Activated B cell treated with CpG ODN at 0.5 μM for 24 hours (primary cell): Measurements from ENCODE around the gene SLC22A5. TPM values are rescaled to one million over a fixed set of nuclear protein-coding genes. Genes with fewer than 3 reads are reported as not detected.
A peak's percentile ranks its signal among the peaks of the same experiment; 100 is the strongest.

ENCODE experiments used
- ATAC-seq: fragments of 200-7000 bp; cut with Tn5 transposase; one replicate; pipeline ENCODE4 v1.10.0; 2021; ENCODE audit warnings: low read depth, mild to moderate bottlenecking, moderate library complexity
- CTCF ChIA-PET: fragments of 350-600 bp; sonication (Branson Sonifier 250); formaldehyde crosslinking; loops from one replicate; lab custom pipeline; 2021; ENCODE audit warnings: antibody characterized with exemption; lab: Charles Lee
- POLR2A ChIA-PET: fragments of 350-600 bp; sonication (Branson Sonifier 250); formaldehyde crosslinking; loops from one replicate; lab custom pipeline; 2021; ENCODE audit warnings: antibody characterized with exemption; lab: Charles Lee
- DNase-seq: peaks from one replicate; pipeline ENCODE4 v3.0.0; 2022
- H3K27ac Mint-ChIP-seq: one replicate; pipeline ENCODE4 v1.8.0; 2020; ENCODE audit warnings: mixed read lengths
- H3K27me3 Mint-ChIP-seq: one replicate; pipeline ENCODE4 v1.8.0; 2021; ENCODE audit warnings: mixed read lengths
- H3K36me3 Mint-ChIP-seq: one replicate; pipeline ENCODE4 v1.8.0; 2021; ENCODE audit warnings: low read depth, mixed read lengths
- H3K4me1 Mint-ChIP-seq: one replicate; pipeline ENCODE4 v1.8.0; 2021; ENCODE audit warnings: mixed read lengths
- H3K4me3 Mint-ChIP-seq: one replicate; pipeline ENCODE4 v1.8.0; 2020; ENCODE audit warnings: mild to moderate bottlenecking, mixed read lengths
- H3K9me3 Mint-ChIP-seq: one replicate; pipeline ENCODE4 v1.8.0; 2020; ENCODE audit warnings: mixed read lengths
- CTCF ChIP-seq: fragments of 200-600 bp; IDR thresholded peaks from one replicate; pipeline ENCODE4 v1.8.0; 2022; ENCODE audit warnings: antibody characterized with exemption, mild to moderate bottlenecking
- intact Hi-C: fragments of 100-400 bp; cut with micrococcal nuclease; formaldehyde crosslinking; loops from one replicate; pipeline ENCODE4 v1.15.1; 2024
- total RNA-seq: library from RNA; stranded (reverse); gene quantifications from 2 replicates; pipeline ENCODE4 v1.2.3, GENCODE V29; 2022

The SLC22A5 gene
- total RNA-seq, 1 donor from 2014 or later, result 6.6 TPM

GRCh38 chr5:132421462-132421861 is 52.0 kb downstream of the SLC22A5 start:
- Mint-ChIP-seq H3K27ac (peak overlapping the region; percentile 90), H3K4me3 (peak overlapping the region; percentile 82), H3K36me3 (peaks cover 26% of the 10 kb centered on the region), H3K9me3 (no peaks in the 10 kb centered on the region), H3K4me1 (peaks cover 98% of the 10 kb centered on the region), H3K27me3 (no peaks in the 10 kb centered on the region)
- ATAC-seq (no peak), DNase-seq (no peak)
- POLR2A ChIA-PET, result interaction anchor here (1.5 to 11.6 kb wide), 10 partner anchors 10 to 79 kb away, joined by 6 to 461 read pairs (median 84); partner anchors contain the start of gene IRF1
- CTCF ChIA-PET, result interaction anchor here (1.4 to 1.7 kb wide), 6 partner anchors 11 to 84 kb away, joined by 3 to 39 read pairs (median 21); partner anchors contain the start of gene IRF1
- intact Hi-C loops, result loop anchor here (1.0 to 10.0 kb wide), 5 partner anchors 15 to 1513 kb away; no protein-coding TSS in a partner anchor
- no peak for TF ChIP-seq CTCF

DNA sequence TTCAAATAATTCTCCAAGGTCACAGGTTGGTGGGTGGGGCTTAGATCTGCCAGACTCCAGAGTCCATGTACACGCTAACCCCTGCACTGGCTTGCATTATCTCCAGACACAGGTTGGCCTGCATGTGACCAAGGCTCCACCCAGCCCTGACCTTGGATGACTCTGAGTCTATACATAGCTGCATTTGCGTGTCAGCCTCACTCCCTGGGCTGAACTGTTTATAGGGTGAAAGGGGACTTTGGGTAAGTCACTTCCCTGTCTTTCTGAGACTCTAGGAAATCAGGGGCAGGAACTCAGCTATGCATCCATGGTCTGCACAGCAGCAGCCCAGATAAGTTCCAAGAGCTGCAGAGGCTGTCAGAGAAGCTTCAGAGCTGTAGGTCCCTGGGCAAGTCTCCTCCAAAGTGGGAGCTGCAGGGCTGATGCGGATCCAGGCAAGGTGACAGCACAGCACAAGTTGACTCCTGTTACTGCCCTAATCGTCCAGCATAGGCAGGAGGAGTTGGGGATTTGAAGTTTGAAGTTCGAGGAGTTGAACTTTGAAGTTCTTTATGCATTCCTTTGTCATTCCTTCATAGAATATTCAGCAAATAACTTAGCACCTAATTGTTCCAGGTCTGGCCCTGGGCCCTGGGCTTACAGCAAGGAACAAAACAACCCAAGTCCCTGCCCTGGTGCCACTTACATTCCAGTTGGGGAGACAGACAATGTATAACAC is 53.4 kb downstream of the SLC22A5 start:
- ChIA-PET POLR2A (interaction anchor here (1.5 to 11.6 kb wide), 8 partner anchors 8 to 78 kb away, joined by 3 to 461 read pairs (median 64); partner anchors contain the start of gene IRF1), CTCF (interaction anchor here (1.2 to 6.1 kb wide), 5 partner anchors 8 to 77 kb away, joined by 3 to 43 read pairs (median 6); partner anchors contain the start of gene IRF1)
- ATAC-seq, result peak; percentile 30
- DNase-seq, result no peak
- peak overlapping the region; percentile 65 for H3K4me3 Mint-ChIP-seq
- H3K27ac Mint-ChIP-seq, result peak overlapping the region; percentile 90
- no peaks in the 10 kb centered on the region for H3K27me3 Mint-ChIP-seq
- H3K4me1 Mint-ChIP-seq, result peaks cover 98% of the 10 kb centered on the region
- no peak for TF ChIP-seq CTCF
- peaks cover 24% of the 10 kb centered on the region for H3K36me3 Mint-ChIP-seq
- H3K9me3 Mint-ChIP-seq, result no peaks in the 10 kb centered on the region
- intact Hi-C loops, result loop anchor here (10.0 kb wide), 1 partner anchor 1512 kb away; no protein-coding TSS in a partner anchor

GRCh38 chr5:132423438-132423898 is 54.0 kb downstream of the SLC22A5 start:
- DNase-seq, result no peak
- peaks cover 19% of the 10 kb centered on the region for H3K36me3 Mint-ChIP-seq
- POLR2A ChIA-PET, result interaction anchor here (1.2 to 11.6 kb wide), 10 partner anchors 9 to 77 kb away, joined by 3 to 461 read pairs (median 56); partner anchors contain the start of gene IRF1
- H3K9me3 Mint-ChIP-seq, result no peaks in the 10 kb centered on the region
- ATAC-seq, result no peak
- TF ChIP-seq CTCF, result no peak
- no peaks in the 10 kb centered on the region for H3K27me3 Mint-ChIP-seq
- CTCF ChIA-PET, result interaction anchor here (1.2 to 6.1 kb wide), 6 partner anchors 8 to 76 kb away, joined by 3 to 43 read pairs (median 5); partner anchors contain the start of gene IRF1
- no peak overlapping the region for H3K4me3 Mint-ChIP-seq
- peak overlapping the region; percentile 90 for H3K27ac Mint-ChIP-seq
- intact Hi-C loops, result loop anchor here (10.0 kb wide), 1 partner anchor 1511 kb away; no protein-coding TSS in a partner anchor
- peaks cover 99% of the 10 kb centered on the region for H3K4me1 Mint-ChIP-seq

GRCh38 chr5:132424167-132424880 is 54.8 kb downstream of the SLC22A5 start:
- CTCF ChIA-PET, result interaction anchor here (0.9 to 6.1 kb wide), 6 partner anchors 9 to 75 kb away, joined by 3 to 47 read pairs (median 6); partner anchors contain the start of gene IRF1
- Mint-ChIP-seq H3K27me3 (no peaks in the 10 kb centered on the region), H3K36me3 (peaks cover 16% of the 10 kb centered on the region), H3K4me1 (peaks cover 100% of the 10 kb centered on the region), H3K9me3 (no peaks in the 10 kb centered on the region), H3K27ac (peak overlapping the region; percentile 91), H3K4me3 (peak overlapping the region; percentile 44)
- ATAC-seq (no peak), DNase-seq (no peak)
- no peak for TF ChIP-seq CTCF
- intact Hi-C loops, result loop anchor here (10.0 kb wide), 1 partner anchor 1510 kb away; no protein-coding TSS in a partner anchor
- POLR2A ChIA-PET, result interaction anchor here (0.7 to 11.6 kb wide), 11 partner anchors 9 to 69 kb away, joined by 3 to 461 read pairs (median 47); partner anchors contain the start of gene IRF1
